Mesothelial cell of epicardium (in vitro differentiated cells): Measurements from ENCODE around the gene C5orf15. TPM values are rescaled to one million over a fixed set of nuclear protein-coding genes. Genes with fewer than 3 reads are reported as not detected.

ENCODE experiments used
- DNase-seq, 2 experiments: peaks; one replicate each; pipeline ENCODE4 v3.0.0; 2021; ENCODE audit warnings: low spot score in 2 of 2; ENCODE audit not compliant: unreplicated experiment in 2 of 2
- H3K27ac Mint-ChIP-seq: 2 replicates; pipeline ENCODE4 v1.8.0; 2021; ENCODE audit warnings: mixed read lengths
- H3K27me3 Mint-ChIP-seq: 2 replicates; pipeline ENCODE4 v1.8.0; 2021; ENCODE audit warnings: low read depth, mixed read lengths
- H3K36me3 Mint-ChIP-seq: 2 replicates; pipeline ENCODE4 v1.8.0; 2021; ENCODE audit warnings: mixed read lengths
- H3K4me1 Mint-ChIP-seq: 2 replicates; pipeline ENCODE4 v1.8.0; 2021; ENCODE audit warnings: mixed read lengths
- H3K4me3 Mint-ChIP-seq: 2 replicates; pipeline ENCODE4 v1.8.0; 2021; ENCODE audit warnings: mild to moderate bottlenecking, moderate library complexity, mixed read lengths
- H3K9me3 Mint-ChIP-seq: 2 replicates; pipeline ENCODE4 v1.8.0; 2021; ENCODE audit warnings: mixed read lengths
- total RNA-seq: library from RNA; stranded (reverse); gene quantifications from 3 replicates; pipeline ENCODE4 v1.2.1, GENCODE V29; 2021
- TF ChIP-seq, protein P1 (sequence below): fragments of 200-600 bp; sonication (generic); IDR thresholded peaks from one replicate; pipeline ENCODE4 v1.5.0; 2021; ENCODE audit warnings: antibody characterized with exemption; ENCODE audit not compliant: unreplicated experiment

The C5orf15 gene
- total RNA-seq, 1 donor from 2014 or later = 44.2 TPM

DNA sequence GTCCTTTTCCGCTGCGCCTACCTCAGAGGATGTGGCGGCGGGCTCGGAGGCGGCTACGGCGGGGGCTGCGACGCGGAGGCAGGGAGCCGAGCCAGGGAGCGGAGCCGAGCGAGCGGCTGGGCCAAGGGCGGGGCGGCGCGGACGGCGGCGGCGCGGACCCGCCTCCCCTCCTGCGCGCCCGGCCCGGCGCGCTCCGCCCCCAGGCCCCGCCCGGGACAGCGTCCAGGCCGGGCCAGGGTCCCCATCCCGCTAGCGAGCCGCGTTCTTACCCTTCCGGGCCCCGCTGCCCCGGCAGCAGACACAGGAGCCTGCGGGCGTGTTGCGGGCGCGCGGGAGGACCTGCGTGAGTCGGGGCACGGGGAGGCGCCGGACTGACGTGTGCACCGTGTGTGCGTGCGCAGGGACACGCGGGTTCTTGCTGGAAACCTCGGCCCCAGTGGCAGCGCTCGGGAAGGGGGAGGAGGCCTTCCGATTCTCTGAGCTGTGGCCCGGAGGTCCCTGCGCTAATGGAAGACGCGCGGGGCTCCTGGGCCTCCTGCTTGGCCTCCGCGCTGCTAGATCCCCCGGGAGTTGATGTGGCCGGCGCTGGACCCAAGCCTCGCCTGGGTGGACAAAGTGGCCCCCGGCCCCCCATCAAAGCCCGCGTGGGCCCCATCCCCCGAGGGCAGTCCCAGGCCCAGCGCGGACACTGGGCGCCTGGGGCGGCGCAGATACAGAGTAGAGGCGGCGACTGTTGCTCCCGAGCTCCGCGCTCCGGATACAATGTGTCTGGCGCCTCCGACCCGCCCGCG lies 36.4 kb upstream of the C5orf15 start, which contains the start of gene VDAC1:
Gene VDAC1, minus strand, starts transcription at position 350 of the 791 bp plus-strand sequence. CDS start 11,963 bp downstream, outside the sequence.
- DNase-seq = peak; percentile 66 to 80
- TF ChIP-seq, protein P1, sequence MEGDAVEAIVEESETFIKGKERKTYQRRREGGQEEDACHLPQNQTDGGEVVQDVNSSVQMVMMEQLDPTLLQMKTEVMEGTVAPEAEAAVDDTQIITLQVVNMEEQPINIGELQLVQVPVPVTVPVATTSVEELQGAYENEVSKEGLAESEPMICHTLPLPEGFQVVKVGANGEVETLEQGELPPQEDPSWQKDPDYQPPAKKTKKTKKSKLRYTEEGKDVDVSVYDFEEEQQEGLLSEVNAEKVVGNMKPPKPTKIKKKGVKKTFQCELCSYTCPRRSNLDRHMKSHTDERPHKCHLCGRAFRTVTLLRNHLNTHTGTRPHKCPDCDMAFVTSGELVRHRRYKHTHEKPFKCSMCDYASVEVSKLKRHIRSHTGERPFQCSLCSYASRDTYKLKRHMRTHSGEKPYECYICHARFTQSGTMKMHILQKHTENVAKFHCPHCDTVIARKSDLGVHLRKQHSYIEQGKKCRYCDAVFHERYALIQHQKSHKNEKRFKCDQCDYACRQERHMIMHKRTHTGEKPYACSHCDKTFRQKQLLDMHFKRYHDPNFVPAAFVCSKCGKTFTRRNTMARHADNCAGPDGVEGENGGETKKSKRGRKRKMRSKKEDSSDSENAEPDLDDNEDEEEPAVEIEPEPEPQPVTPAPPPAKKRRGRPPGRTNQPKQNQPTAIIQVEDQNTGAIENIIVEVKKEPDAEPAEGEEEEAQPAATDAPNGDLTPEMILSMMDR = no peak
- peak within 1 kb of the TSS; percentile 99 for H3K27ac Mint-ChIP-seq
- no peaks in the 10 kb centered on the region for H3K9me3 Mint-ChIP-seq
- H3K4me1 Mint-ChIP-seq = peaks cover 37% of the 10 kb centered on the region
- H3K4me3 Mint-ChIP-seq = peak within 1 kb of the TSS; percentile 85
- no peaks in the 10 kb centered on the region for H3K27me3 Mint-ChIP-seq
- no peaks in the 10 kb centered on the region for H3K36me3 Mint-ChIP-seq

DNA sequence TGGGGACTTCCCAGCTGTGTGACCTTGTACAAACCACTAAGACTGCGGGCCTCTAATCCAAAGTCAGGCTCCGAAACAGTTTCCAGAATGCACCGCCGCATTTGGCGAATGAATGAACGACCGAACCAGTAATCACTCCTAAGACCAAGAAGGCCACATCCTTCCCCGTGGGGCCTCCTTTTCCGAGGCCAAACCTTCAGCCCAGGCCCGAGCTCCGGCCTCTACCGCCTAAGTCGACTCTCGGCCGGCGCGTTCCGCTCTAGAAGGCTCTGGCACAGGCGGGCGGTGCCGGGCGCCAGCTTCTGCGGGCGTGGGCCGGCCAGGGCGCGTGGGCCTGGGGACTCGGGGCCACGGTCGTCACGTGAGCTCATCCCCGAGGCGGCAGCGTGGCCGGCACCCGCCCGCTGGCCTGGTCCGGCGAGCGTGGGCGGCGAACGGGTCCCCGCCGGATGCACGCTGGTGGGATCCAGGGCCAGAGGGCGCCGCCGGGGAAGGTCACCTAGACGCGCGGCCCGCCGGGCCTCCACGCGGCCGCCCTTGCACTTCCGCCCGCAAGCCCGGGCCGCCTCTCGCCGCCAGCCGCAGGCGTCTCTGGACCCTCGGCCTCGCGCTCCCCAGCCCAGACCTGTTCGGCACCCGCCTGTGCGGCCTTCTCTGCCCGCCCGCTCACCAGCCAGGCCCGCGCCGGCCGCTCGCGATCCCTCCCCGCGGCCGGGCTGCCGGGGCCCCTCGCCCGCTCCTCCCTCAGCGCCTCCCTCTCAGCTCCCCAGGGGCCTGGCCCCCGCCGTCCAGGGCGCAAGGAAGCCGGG lies 35.6 kb upstream of the C5orf15 start:
- DNase-seq = peak in 1 of 2 experiments; percentile 79
- Mint-ChIP-seq H3K4me3 (peak overlapping the region; percentile 85), H3K9me3 (no peaks in the 10 kb centered on the region), H3K27ac (peak overlapping the region; percentile 93), H3K4me1 (peaks cover 37% of the 10 kb centered on the region), H3K36me3 (no peaks in the 10 kb centered on the region), H3K27me3 (no peaks in the 10 kb centered on the region)
- TF ChIP-seq, protein P1 = no peak

GRCh38 chr5:134003064-134003816 lies 34.8 kb upstream of the C5orf15 start:
- peaks cover 32% of the 10 kb centered on the region for H3K4me1 Mint-ChIP-seq
- H3K4me3 Mint-ChIP-seq = peak overlapping the region; percentile 85
- no peaks in the 10 kb centered on the region for H3K36me3 Mint-ChIP-seq
- DNase-seq = no peak
- H3K27me3 Mint-ChIP-seq = no peaks in the 10 kb centered on the region
- TF ChIP-seq, protein P1 = no peak
- H3K9me3 Mint-ChIP-seq = no peaks in the 10 kb centered on the region
- peak overlapping the region; percentile 93 for H3K27ac Mint-ChIP-seq

DNA sequence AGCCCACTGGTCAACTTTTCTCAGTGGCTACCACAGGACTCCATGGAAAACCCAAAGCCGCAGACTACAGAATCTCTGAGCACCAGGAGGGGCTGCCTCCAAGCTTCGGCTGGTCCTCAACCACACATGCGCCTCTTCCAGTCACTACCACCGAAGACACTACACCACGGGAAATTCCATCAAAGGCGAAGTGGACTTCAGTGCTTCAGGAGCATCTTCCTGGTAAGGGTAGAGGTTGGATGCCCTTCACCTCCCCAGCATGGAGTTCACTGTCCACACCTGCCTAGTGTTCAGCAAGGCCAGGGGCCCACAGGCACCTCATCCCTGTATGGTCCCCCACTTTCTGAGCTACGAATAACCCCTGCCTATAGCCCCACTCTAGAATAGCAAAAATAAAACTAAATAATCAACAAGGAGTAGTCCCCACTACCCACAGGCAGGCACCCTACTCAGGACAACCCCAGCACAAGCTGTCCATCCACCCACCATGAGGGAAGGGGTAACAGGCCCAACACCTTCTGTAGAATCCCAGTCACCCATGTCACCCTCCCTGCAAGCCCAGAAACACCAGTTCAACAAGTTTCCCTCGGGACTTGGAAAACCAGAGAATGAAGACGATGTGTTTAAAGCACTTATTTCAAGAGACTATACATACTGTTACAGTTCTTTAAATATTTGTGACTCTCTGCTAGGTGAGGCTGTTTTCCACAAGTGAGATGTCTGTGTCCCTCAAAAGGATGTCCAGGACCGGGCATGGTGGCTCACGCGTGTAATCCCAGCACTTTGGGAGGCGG lies 33.7 kb upstream of the C5orf15 start:
- H3K27me3 Mint-ChIP-seq = no peaks in the 10 kb centered on the region
- peak overlapping the region; percentile 65 for H3K27ac Mint-ChIP-seq
- no peaks in the 10 kb centered on the region for H3K36me3 Mint-ChIP-seq
- H3K4me1 Mint-ChIP-seq = peaks cover 27% of the 10 kb centered on the region
- TF ChIP-seq, protein P1 = no peak
- DNase-seq = no peak
- no peaks in the 10 kb centered on the region for H3K9me3 Mint-ChIP-seq
- H3K4me3 Mint-ChIP-seq = peak overlapping the region; percentile 85
